Testis (tissue), 3 donors: ENCODE measurements around the gene PZP. TPM values are rescaled to one million over a fixed set of nuclear protein-coding genes. Genes with fewer than 3 reads are reported as not detected.

ENCODE experiments used
- DNase-seq: peaks from one replicate; pipeline ENCODE4 v3.0.0-alpha.2; 2019
- H3K27ac ChIP-seq, 2 donors: fragments of 200-600 bp; sonication (generic); one replicate each; pipeline ENCODE4 v1.5.1; 2019
- H3K27me3 ChIP-seq: fragments of 200-600 bp; sonication (generic); one replicate; pipeline ENCODE4 v1.5.1; 2019
- H3K36me3 ChIP-seq: fragments of 200-600 bp; sonication (generic); one replicate; pipeline ENCODE4 v1.5.1; 2017; ENCODE audit warnings: low read depth; ENCODE audit errors: missing control alignments
- H3K4me1 ChIP-seq: fragments of 200-600 bp; sonication (generic); one replicate; pipeline ENCODE4 v1.5.1; 2019
- H3K4me3 ChIP-seq, 2 donors: fragments of 200-600 bp; sonication (generic); one replicate each; pipeline ENCODE4 v1.5.1; 2017 to 2019
- H3K9me3 ChIP-seq: fragments of 200-600 bp; sonication (generic); one replicate; pipeline ENCODE4 v1.5.1; 2017
- POLR2A ChIP-seq: fragments of 450-650 bp; IDR thresholded peaks from one replicate; pipeline ENCODE4 v1.6.1; 2017; ENCODE audit warnings: antibody characterized with exemption, mild to moderate bottlenecking, moderate library complexity
- WGBS, 2 donors: methylation state at CpG; one replicate each; pipeline ENCODE4 v1.1.5; 2018; 5-methylcytosine and 5-hydroxymethylcytosine counted together
- intact Hi-C: fragments of 100-400 bp; cut with DNase I; formaldehyde crosslinking; loops from one replicate; pipeline ENCODE4 v1.15.1; 2023; ENCODE audit warnings: low total_unique reads
- polyA plus RNA-seq: library from polyadenylated mRNA; stranded (reverse); fragments of 350-450 nt; fragmentation: Illumina TruSeq; extraction: RNeasy Lipid Tissue Mini Kit (QIAGEN cat#74804); gene quantifications from one replicate; pipeline ENCODE4 v1.2.3, GENCODE V29; 2014; ENCODE audit warnings: low read depth, low replicate concordance; ENCODE audit not compliant: insufficient read depth
- total RNA-seq, 2 donors: library from RNA; depleted of rRNA; stranded (reverse); fragments of >200 nt; gene quantifications; one replicate each; pipeline ENCODE4 v1.2.3, GENCODE V29; 2016
- TF ChIP-seq, protein P1 (sequence below), 3 experiments: fragments of 450-650 bp in 2 of 3; fragments of 200-600 bp in 1 of 3; sonication (generic) in 1 of 3; IDR thresholded peaks; one replicate each; pipeline ENCODE4 v1.5.1; 2016 to 2019; ENCODE audit warnings: antibody characterized with exemption in 3 of 3, mild to moderate bottlenecking in 2 of 3, moderate library complexity in 1 of 3

Gene PZP
- total and polyA plus RNA-seq, 3 donors from 2014 or later, result 4.6 to 10.7 (median 6.5) TPM

GRCh38 chr12:9104767-9105423 lies 103.3 kb downstream of the PZP start:
- Histone ChIP-seq H3K4me1 (no peaks in the 10 kb centered on the region), H3K27me3 (no peaks in the 10 kb centered on the region), H3K27ac (no peak overlapping the region), H3K9me3 (no peaks in the 10 kb centered on the region), H3K36me3 (no peaks in the 10 kb centered on the region), H3K4me3 (no peak overlapping the region)
- no peak for DNase-seq
- intact Hi-C loops, result no loop called here
- TF ChIP-seq POLR2A, result no peak
- TF ChIP-seq, protein P1, sequence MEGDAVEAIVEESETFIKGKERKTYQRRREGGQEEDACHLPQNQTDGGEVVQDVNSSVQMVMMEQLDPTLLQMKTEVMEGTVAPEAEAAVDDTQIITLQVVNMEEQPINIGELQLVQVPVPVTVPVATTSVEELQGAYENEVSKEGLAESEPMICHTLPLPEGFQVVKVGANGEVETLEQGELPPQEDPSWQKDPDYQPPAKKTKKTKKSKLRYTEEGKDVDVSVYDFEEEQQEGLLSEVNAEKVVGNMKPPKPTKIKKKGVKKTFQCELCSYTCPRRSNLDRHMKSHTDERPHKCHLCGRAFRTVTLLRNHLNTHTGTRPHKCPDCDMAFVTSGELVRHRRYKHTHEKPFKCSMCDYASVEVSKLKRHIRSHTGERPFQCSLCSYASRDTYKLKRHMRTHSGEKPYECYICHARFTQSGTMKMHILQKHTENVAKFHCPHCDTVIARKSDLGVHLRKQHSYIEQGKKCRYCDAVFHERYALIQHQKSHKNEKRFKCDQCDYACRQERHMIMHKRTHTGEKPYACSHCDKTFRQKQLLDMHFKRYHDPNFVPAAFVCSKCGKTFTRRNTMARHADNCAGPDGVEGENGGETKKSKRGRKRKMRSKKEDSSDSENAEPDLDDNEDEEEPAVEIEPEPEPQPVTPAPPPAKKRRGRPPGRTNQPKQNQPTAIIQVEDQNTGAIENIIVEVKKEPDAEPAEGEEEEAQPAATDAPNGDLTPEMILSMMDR (IDR thresholded peaks at IDR 0.05), result no peak

DNA sequence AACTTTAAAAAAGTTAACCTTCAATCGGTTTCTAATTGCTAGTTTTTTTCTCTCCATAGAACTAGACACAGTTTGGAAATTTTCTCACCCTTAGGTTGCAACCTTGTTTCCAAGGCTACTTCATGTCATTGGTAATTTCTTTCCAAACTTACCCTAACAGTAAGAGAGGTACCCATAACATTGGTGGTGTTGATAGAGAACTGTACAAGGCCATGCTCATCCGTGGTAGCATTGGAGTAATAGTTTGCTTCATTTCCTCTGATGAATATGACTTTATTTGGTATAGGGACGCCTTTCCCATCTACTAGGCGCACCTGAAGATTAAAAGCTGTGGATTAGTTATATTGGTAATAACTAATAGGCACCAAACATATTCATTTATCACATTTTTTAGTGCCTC lies 104.1 kb downstream of the PZP start:
- TF ChIP-seq POLR2A, result no peak
- TF ChIP-seq, protein P1 (IDR thresholded peaks at IDR 0.05), result no peak
- Histone ChIP-seq H3K4me1 (no peaks in the 10 kb centered on the region), H3K4me3 (no peak overlapping the region), H3K27me3 (no peaks in the 10 kb centered on the region), H3K27ac (no peak overlapping the region), H3K36me3 (no peaks in the 10 kb centered on the region), H3K9me3 (no peaks in the 10 kb centered on the region)
- no peak for DNase-seq
- 70 to 81% methylated on average over 4 of the region's 4 CpGs for WGBS, 2 donors
- intact Hi-C loops, result no loop called here

DNA sequence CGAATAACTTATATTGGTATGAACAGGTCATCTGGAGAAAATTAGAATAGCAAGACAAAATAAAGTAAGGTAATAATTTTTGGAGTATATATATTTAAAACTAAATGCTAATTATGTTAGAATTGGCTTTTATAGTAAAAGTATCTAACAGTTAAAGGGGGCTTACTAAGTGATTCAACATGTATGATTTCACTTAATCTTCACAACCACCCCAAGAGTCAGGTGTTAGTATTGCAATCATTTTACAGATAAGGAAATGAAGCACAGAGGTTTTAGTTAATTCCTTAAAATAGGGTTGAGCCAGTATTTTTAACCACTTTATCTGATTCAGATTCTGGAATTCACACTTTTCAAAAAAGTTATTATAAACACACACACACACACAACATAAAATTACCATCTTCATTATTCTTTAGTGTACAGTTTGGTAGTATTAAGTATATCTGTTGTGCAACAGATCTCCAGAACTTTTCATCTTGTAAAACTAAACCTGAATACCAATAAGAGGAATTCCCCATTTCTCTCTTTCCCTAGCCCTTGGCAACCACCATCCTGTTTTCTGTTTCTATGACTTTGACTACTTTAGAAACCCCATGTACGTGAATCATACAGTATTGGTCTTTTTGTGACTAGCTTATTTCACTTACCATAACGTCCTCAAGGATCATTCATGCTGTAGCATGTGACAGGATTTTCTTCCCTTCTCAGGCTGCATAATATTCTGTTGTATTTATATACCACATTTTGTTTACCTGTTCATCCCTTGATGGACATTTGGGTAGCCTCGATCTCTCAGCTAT lies 104.9 kb downstream of the PZP start:
- no peak for DNase-seq
- no peaks in the 10 kb centered on the region for H3K27me3 ChIP-seq
- H3K27ac ChIP-seq, result no peak overlapping the region
- no peak overlapping the region for H3K4me3 ChIP-seq
- no peaks in the 10 kb centered on the region for H3K4me1 ChIP-seq
- WGBS, 2 donors, result 88 to 90% methylated on average over 4 of the region's 4 CpGs
- TF ChIP-seq POLR2A, result no peak
- TF ChIP-seq, protein P1 (IDR thresholded peaks at IDR 0.05), result no peak
- H3K9me3 ChIP-seq, result no peaks in the 10 kb centered on the region
- intact Hi-C loops, result no loop called here
- no peaks in the 10 kb centered on the region for H3K36me3 ChIP-seq

DNA sequence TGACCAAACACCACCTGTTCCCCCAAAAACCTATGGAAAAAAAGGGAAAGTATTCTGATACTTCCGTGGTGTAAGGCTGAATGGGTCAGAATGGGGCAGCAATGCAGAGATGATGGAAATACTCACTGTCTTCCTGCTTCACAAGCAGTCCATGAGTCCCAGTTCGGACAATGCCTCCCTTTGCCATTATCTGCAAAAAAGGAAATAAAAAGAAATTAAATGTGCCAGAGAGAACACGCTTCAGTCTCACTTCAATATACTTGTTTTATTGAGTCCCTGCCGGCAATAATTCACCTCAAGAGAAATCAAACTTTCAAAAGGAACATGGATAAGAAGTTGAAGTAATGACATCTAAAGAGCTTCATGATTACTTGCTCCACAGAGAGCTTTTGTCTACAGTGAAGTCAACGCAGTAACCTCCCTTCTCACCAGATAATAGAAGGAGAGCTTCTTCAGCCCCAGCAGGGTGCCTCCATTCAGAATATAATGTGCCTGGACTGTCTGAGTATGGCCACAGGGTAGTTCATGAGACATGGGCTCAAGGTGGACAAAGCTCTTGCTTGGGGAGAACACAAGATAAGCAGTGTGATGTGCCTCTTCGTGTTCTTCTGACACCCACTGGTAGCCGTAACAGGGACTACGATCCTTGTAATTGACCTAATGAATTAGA lies 107.0 kb downstream of the PZP start:
- Histone ChIP-seq H3K27ac (no peak overlapping the region), H3K36me3 (no peaks in the 10 kb centered on the region), H3K4me1 (no peaks in the 10 kb centered on the region), H3K4me3 (no peak overlapping the region), H3K9me3 (no peaks in the 10 kb centered on the region), H3K27me3 (no peaks in the 10 kb centered on the region)
- intact Hi-C loops, result no loop called here
- WGBS, 2 donors, result 75 to 79% methylated on average over 8 of the region's 8 CpGs
- TF ChIP-seq, protein P1 (IDR thresholded peaks at IDR 0.05), result no peak
- TF ChIP-seq POLR2A, result no peak
- DNase-seq, result no peak
